ENCODE measurements around the gene EPS8L2. TPM values are rescaled to one million over a fixed set of nuclear protein-coding genes. Genes with fewer than 3 reads are reported as not detected.

The EPS8L2 gene
- total and polyA plus RNA-seq, 2 of the 13 experiments (the other 11 are each of a cell fraction or from before 2014, with no cell fraction given): 89.3 to 416 TPM

DNA sequence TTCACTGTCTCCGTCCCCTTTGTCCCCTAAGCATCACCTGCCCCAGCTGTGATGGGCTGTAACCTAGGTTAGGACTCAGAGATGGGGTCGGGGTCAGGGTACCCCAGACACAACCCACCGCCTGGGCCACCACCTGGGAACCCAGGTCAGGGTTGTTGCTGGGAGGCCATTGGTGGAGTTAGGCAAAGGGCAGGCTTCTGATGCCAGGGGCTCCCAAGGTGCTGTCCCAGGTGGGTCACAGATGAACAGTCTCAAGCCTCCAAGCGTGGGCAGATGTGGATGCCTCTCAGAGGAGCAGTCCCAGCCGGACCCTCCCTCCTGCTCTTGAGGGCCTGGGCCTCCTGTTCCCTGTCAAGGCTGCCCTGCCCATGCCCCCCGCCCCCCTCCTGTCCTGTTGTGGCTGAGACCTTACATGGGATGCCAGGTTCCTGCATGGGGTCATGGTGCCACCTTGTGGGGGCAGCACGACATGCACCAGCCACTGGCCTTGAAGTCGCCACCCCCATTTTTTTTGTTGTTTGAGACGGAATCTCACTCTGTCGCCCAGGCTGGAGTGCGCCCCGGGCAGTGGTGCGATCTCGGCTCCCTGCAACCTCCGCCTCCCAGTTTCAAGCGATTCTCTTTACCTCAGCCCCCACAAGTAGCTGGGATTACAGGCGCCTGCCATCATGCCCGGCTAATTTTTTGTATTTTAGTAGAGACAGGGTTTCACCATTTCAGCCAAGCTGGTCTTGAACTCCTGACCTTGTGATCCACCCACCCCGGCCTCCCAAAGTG, 59.2 kb downstream of the EPS8L2 start (continued):
- peak; percentile 27; the same call in 1 of the 2 replicates for TF ChIP-seq ZFX (CRISPR knock-in tag; IDR thresholded peaks at IDR 0.05; ENCODE audit: low read depth)
- TF ChIP-seq ZNF780A (CRISPR knock-in tag; IDR thresholded peaks at IDR 0.05): no peak
- TF ChIP-seq ZBTB42 (CRISPR knock-in tag; IDR thresholded peaks at IDR 0.05): no peak
- TF ChIP-seq ZNF556 (CRISPR knock-in tag; IDR thresholded peaks at IDR 0.05; ENCODE audit: borderline replicate concordance): no peak
- TF ChIP-seq POLR2G (IDR thresholded peaks at IDR 0.05; ENCODE audit: low read depth, low read length): peak; percentile 64
- TF ChIP-seq, protein P1, sequence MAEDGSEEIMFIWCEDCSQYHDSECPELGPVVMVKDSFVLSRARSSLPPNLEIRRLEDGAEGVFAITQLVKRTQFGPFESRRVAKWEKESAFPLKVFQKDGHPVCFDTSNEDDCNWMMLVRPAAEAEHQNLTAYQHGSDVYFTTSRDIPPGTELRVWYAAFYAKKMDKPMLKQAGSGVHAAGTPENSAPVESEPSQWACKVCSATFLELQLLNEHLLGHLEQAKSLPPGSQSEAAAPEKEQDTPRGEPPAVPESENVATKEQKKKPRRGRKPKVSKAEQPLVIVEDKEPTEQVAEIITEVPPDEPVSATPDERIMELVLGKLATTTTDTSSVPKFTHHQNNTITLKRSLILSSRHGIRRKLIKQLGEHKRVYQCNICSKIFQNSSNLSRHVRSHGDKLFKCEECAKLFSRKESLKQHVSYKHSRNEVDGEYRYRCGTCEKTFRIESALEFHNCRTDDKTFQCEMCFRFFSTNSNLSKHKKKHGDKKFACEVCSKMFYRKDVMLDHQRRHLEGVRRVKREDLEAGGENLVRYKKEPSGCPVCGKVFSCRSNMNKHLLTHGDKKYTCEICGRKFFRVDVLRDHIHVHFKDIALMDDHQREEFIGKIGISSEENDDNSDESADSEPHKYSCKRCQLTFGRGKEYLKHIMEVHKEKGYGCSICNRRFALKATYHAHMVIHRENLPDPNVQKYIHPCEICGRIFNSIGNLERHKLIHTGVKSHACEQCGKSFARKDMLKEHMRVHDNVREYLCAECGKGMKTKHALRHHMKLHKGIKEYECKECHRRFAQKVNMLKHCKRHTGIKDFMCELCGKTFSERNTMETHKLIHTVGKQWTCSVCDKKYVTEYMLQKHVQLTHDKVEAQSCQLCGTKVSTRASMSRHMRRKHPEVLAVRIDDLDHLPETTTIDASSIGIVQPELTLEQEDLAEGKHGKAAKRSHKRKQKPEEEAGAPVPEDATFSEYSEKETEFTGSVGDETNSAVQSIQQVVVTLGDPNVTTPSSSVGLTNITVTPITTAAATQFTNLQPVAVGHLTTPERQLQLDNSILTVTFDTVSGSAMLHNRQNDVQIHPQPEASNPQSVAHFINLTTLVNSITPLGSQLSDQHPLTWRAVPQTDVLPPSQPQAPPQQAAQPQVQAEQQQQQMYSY (CRISPR knock-in tag; IDR thresholded peaks at IDR 0.05): no peak
- no peak for TF ChIP-seq ZNF292 (CRISPR knock-in tag; IDR thresholded peaks at IDR 0.05; ENCODE audit: borderline replicate concordance, low read depth)
- TF ChIP-seq HMGXB4 (CRISPR knock-in tag; IDR thresholded peaks at IDR 0.05; ENCODE audit: borderline replicate concordance in 1 of 2, low read depth in 1 of 2): no peak
- TF ChIP-seq SMC3 (IDR thresholded peaks at IDR 0.05; ENCODE audit: low read length): 0 out of 2 replicates have a peak, but pooled peaks have one; percentile 19
- TF ChIP-seq NRL (CRISPR knock-in tag; IDR thresholded peaks at IDR 0.05; ENCODE audit: borderline replicate concordance): peak; percentile 51; the same call in 1 of the 2 replicates
- TF ChIP-seq ZFP82 (CRISPR knock-in tag; IDR thresholded peaks at IDR 0.05; ENCODE audit: borderline replicate concordance): no peak
- TF ChIP-seq PLSCR1 (CRISPR knock-in tag; IDR thresholded peaks at IDR 0.05; ENCODE audit: borderline replicate concordance): no peak
- TF ChIP-seq ZNF577 (CRISPR knock-in tag; IDR thresholded peaks at IDR 0.05; ENCODE audit: borderline replicate concordance, low read depth): no peak
- no peak for TF ChIP-seq ZNF253 (CRISPR knock-in tag; IDR thresholded peaks at IDR 0.05; ENCODE audit: borderline replicate concordance)
- no peak for TF ChIP-seq MIER2 (CRISPR knock-in tag; IDR thresholded peaks at IDR 0.05)
- peak; percentile 59 for TF ChIP-seq RBM22 (optimal IDR thresholded peaks at IDR 0.05; ENCODE audit: low read length)
- TF ChIP-seq ZNF362 (CRISPR knock-in tag; IDR thresholded peaks at IDR 0.05; ENCODE audit: borderline replicate concordance): peak; percentile 45; the same call in 1 of the 2 replicates
- 0 out of 2 replicates have a peak, but pooled peaks have one; percentile 81 for TF ChIP-seq HNRNPL (IDR thresholded peaks at IDR 0.05; ENCODE audit: low read depth, low read length)
- no peak for TF ChIP-seq THAP8 (CRISPR knock-in tag; IDR thresholded peaks at IDR 0.05; ENCODE audit: borderline replicate concordance)
- peak; percentile 37; the same call in 1 of the 2 replicates for TF ChIP-seq RBFOX2 (IDR thresholded peaks at IDR 0.05; ENCODE audit: low read depth, low read length)

All from HepG2 (cell line).